ACC112 (cell line): ENCODE data around the gene SH2D5.

Experiments used
- H2AFZ ChIP-seq: fragments of 200-600 bp; sonication (generic); one replicate; pipeline ENCODE4 v1.6.0; 2017; ENCODE audit warnings: antibody characterized with exemption, low read length; ENCODE audit not compliant: unreplicated experiment
- H3K27ac ChIP-seq: fragments of 200-600 bp; sonication (generic); 2 replicates; pipeline ENCODE4 v1.5.1; 2014; ENCODE audit warnings: low read depth, mild to moderate bottlenecking, antibody characterized with exemption, low read length, moderate library complexity
- H3K27me3 ChIP-seq: fragments of 200-600 bp; sonication (generic); 2 replicates; pipeline ENCODE4 v1.6.1; 2014; ENCODE audit warnings: mild to moderate bottlenecking, antibody characterized with exemption, low read length, moderate library complexity, mixed read lengths; ENCODE audit not compliant: insufficient read depth
- H3K36me3 ChIP-seq: fragments of 200-600 bp; sonication (generic); 2 replicates; pipeline ENCODE4 v1.6.1; 2016; ENCODE audit warnings: mild to moderate bottlenecking, antibody characterized with exemption, low read length, moderate library complexity, mixed read lengths; ENCODE audit not compliant: insufficient read depth
- H3K4me1 ChIP-seq: fragments of 200-600 bp; sonication (generic); one replicate; pipeline ENCODE4 v1.6.1; 2016; ENCODE audit warnings: low read length, mixed read lengths; ENCODE audit not compliant: insufficient read depth, unreplicated experiment, control insufficient read depth
- H3K4me3 ChIP-seq: fragments of 200-600 bp; sonication (generic); 2 replicates; pipeline ENCODE4 v1.5.1; 2014; ENCODE audit warnings: mild to moderate bottlenecking, low read depth, low read length
- H3K79me2 ChIP-seq: fragments of 200-600 bp; sonication (generic); one replicate; pipeline ENCODE4 v1.6.0; 2016; ENCODE audit warnings: low read length; ENCODE audit not compliant: control insufficient read depth, unreplicated experiment, insufficient read depth

SH2D5 gene

DNA sequence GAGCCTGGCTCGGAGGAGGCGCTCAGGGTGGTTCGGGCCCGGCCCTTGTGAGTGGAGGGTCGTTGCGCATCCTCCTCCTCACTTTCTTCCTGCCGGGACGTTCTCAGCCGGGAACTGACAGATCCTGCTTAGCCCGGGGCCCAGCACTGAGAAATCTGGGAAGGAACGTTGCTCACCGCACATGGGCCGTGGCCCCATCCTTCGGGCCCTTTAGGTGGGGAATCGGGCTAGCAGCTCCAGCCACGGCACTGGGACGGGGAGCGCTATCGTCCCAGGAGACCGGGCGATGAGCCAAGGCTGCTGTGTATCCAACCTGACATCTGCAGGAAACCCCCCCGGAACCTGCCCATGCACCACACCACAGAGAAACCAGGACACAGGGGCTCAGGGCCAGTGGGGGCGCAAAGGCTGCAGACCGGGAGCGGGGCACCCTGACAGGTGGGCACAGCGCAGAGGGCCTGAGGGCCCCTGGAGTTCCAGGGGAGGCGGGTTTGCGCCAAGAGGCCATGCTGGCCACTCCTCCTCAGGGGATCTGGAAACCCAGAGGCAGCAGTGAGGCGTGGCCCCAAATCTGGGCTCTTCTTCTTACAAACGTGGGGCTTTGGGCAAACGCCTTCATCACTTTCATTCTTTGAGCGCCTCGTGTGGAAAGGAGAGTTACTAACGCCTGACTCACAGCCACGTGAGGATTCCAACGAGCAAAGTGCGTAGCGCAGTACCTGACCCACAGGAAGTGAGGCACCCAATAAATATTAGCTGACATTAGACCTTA, at the start of gene SH2D5:
Gene SH2D5, minus strand, starts transcription at position 116 of the 772 bp plus-strand sequence. CDS start 4,659 bp downstream, outside the sequence.
- Histone ChIP-seq H3K4me1 (peaks cover 13% of the 10 kb centered on the region), H3K36me3 (peaks cover 8% of the 10 kb centered on the region; the same call in 1 of the 2 replicates), H3K27me3 (peaks cover 5% of the 10 kb centered on the region; the same call in 1 of the 2 replicates), H3K4me3 (peak within 1 kb of the TSS; percentile 74), H3K27ac (peak within 1 kb of the TSS; percentile 82), H3K79me2 (no peaks in the 10 kb centered on the region), H2AFZ (peak within 1 kb of the TSS; percentile 2)

DNA sequence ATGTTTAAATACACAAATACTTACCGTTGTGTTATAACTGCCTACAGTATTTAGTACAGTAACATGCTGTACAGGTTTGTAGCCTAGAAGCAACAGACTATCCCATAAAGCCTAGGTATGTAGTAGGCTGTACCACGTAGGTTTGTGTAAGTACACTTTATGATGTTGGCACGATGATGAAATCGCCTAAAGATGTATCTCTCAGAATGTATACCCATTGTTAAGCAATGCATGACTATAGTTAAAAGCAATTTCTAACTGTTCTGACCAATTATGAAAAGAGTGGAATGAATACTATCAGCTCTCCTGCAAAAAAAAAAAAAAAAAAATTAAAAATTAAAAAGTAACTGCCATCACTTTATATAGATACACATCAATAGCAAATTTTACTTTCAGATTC, 43.2 kb upstream of the SH2D5 start:
- Histone ChIP-seq H2AFZ (no peak overlapping the region), H3K4me3 (no peak overlapping the region), H3K79me2 (peaks cover 76% of the 10 kb centered on the region), H3K36me3 (peaks cover 78% of the 10 kb centered on the region), H3K4me1 (peaks cover 8% of the 10 kb centered on the region), H3K27ac (no peak overlapping the region), H3K27me3 (no peaks in the 10 kb centered on the region)

DNA sequence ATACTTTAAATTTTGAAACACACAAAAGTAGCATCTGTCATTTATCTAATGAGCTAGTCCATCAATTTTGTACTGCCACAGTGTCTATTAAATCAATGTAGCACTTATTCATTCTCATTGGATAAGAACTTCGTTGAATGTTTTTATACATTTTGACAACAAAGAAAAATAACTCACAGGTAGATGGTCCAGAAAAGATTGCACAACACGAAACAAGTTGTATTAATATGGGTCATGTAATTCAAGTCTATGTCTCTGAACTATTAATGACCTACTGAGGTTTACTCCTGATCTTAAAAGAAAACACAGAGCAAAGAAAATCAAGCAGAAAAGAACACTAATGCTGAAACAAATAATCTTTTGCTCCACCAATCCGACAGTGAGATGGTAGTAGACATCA, 39.3 kb upstream of the SH2D5 start:
- no peak overlapping the region for H3K4me3 ChIP-seq
- H3K36me3 ChIP-seq, result peaks cover 74% of the 10 kb centered on the region
- peaks cover 44% of the 10 kb centered on the region for H3K79me2 ChIP-seq
- no peaks in the 10 kb centered on the region for H3K27me3 ChIP-seq
- no peak overlapping the region for H2AFZ ChIP-seq
- peaks cover 8% of the 10 kb centered on the region for H3K4me1 ChIP-seq
- no peak overlapping the region for H3K27ac ChIP-seq

DNA sequence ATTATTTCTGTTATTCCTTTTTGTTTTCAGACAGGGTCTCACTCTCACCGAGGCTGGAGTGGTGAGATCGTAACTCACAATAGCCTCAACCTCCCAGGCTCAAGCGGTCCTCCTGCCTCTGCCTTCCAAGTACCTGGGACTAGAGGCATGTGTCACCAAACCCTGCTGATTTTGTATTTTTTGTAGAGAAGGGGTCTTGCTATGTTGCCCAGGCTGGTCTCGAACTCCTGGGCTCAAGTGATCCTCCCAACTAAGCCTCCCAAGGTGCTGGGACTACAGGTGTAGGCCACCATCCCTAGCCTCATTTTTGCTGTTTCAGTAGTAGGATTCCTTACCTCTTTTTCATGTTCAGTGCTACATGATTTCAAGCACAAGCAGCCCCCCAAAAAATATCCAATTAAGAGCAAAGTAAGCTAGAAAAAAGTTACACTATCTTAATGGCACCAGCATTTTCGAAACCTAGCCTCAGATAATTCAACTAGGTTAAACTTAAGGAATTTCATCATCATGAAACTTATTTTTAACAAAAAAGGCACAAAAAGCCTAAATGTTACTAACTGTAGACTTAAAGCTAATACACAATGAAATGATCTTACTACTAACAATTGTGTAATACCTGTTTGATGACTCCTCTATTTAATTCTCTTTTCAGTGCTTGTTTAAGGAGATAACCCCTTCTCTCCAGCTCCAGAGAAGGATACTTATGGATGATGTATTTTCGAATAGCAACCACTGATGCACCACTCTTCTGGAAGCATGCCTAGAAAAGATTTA, 38.0 kb upstream of the SH2D5 start:
- peaks cover 33% of the 10 kb centered on the region for H3K79me2 ChIP-seq
- H3K27me3 ChIP-seq, result no peaks in the 10 kb centered on the region
- H3K4me1 ChIP-seq, result no peaks in the 10 kb centered on the region
- H3K27ac ChIP-seq, result no peak overlapping the region
- no peak overlapping the region for H2AFZ ChIP-seq
- H3K4me3 ChIP-seq, result no peak overlapping the region
- H3K36me3 ChIP-seq, result peaks cover 62% of the 10 kb centered on the region

DNA sequence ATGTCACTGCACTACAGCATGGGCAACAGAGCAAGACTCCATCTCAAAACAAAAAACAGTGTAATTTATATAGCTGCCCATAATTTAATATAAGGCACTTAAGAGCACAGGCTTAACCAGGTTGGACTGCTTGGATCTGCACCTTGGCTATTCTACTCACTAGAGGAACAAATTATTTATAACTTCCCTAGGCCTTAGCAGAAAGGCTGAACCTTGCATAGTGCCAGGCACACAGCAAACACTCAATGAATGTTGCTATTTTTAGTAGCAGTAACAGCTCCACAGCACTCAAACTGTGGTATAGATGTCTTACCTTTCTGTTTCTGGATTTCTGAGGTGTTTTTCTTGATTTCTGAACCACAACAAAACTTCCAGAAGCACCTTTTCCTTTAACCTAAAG, 34.8 kb upstream of the SH2D5 start:
- Histone ChIP-seq H3K79me2 (peaks cover 18% of the 10 kb centered on the region), H3K27me3 (no peaks in the 10 kb centered on the region), H3K4me3 (no peak overlapping the region), H3K4me1 (no peaks in the 10 kb centered on the region), H2AFZ (no peak overlapping the region), H3K36me3 (peaks cover 63% of the 10 kb centered on the region), H3K27ac (no peak overlapping the region)

DNA sequence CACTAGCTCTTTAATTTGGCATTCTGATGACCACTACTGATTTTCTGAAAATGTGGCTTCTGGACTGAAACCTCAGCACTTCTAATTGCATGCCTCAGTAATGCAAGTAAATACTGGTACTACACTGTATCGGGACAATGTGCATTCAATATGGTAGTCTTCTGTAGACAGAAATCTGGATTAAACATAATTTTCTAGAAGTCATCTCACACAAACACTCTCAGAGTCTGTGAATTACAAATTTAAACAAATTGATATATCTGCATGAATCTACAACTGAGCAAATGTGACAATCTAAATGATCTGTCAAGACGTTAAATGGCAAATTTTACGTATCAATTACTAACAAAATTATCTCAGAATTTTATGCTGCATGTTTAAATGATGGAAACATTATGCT, 30.9 kb upstream of the SH2D5 start:
- Histone ChIP-seq H3K4me1 (no peaks in the 10 kb centered on the region), H2AFZ (no peak overlapping the region), H3K4me3 (no peak overlapping the region), H3K36me3 (peaks cover 61% of the 10 kb centered on the region), H3K79me2 (peaks cover 5% of the 10 kb centered on the region), H3K27me3 (no peaks in the 10 kb centered on the region), H3K27ac (no peak overlapping the region)

DNA sequence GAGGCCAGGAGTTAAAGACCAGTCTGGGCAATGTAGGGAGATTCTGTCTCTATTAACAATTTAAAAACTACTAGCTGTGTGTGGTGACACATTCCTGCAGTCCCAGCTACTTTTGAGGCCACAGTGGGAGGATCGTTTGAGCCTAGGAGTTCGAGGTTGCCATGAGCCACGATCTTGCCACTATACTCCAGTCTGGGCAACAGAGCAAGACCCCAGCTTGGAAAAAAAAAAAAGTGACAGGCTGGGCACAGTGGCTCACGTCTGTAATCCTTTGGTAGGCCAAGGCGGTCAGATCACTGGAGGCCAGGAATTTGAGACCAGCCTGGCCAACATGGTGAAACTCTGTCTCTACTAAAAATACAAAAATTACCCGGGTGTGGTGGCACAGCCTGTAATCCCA, 27.8 kb upstream of the SH2D5 start:
- Histone ChIP-seq H3K27ac (no peak overlapping the region), H3K4me3 (no peak overlapping the region), H3K79me2 (peaks cover 5% of the 10 kb centered on the region), H3K4me1 (no peaks in the 10 kb centered on the region), H2AFZ (no peak overlapping the region), H3K36me3 (peaks cover 67% of the 10 kb centered on the region), H3K27me3 (no peaks in the 10 kb centered on the region)

DNA sequence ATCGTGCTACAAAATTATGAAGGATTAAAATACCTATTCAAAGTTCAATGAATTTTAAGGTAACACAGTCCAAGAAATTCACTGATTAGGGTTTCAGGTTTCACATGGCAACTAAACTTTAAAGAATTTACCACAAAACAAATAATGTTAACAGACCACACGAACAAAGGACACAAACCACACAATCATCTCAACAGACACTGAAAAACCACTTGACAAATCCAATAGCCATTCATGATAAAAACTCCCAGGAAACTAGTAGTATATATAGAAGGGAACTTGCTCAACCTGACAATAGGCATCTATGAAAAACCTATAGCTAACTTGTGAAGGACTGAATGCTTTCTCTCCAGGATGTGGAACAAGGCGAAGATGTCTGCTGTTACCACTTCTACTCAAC, 21.1 kb upstream of the SH2D5 start:
- Histone ChIP-seq H3K79me2 (peaks cover 4% of the 10 kb centered on the region), H2AFZ (no peak overlapping the region)

DNA sequence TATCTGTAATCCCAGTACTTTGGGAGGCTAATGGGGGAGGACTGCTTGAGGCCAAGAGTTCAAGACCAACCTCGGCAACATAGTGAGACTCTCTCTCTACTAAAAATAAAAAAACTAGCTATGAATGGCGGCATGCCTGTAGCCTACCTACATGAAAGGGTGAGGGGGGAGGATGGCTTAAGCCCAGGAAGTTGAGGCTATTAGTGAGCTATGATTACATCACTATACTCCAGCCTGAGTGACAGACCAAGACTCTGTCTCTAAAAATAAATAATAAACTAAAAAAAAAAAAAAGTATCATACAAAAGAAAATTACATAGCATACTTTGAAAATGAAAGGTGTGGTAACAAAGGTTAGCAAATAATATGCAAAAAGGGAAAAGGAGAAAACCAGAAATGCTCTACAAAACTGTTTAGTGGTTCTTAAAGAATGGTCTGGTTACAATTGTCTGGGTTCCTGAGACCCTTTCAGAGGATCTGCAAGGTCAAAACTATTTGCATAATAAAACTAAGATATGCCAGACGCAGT, 19.0 kb upstream of the SH2D5 start:
- Histone ChIP-seq H3K36me3 (peaks cover 40% of the 10 kb centered on the region), H3K4me3 (no peak overlapping the region), H3K27me3 (no peaks in the 10 kb centered on the region), H3K79me2 (peaks cover 4% of the 10 kb centered on the region), H3K27ac (no peak overlapping the region), H2AFZ (no peak overlapping the region), H3K4me1 (no peaks in the 10 kb centered on the region)

More for the DNA sequence above, 21.1 kb upstream of the SH2D5 start:
- Histone ChIP-seq H3K4me1 (no peaks in the 10 kb centered on the region), H3K4me3 (no peak overlapping the region), H3K27me3 (no peaks in the 10 kb centered on the region), H3K36me3 (peaks cover 39% of the 10 kb centered on the region), H3K27ac (0 out of 2 replicates have a peak overlapping the region, but pooled peaks have one; percentile 1)

DNA sequence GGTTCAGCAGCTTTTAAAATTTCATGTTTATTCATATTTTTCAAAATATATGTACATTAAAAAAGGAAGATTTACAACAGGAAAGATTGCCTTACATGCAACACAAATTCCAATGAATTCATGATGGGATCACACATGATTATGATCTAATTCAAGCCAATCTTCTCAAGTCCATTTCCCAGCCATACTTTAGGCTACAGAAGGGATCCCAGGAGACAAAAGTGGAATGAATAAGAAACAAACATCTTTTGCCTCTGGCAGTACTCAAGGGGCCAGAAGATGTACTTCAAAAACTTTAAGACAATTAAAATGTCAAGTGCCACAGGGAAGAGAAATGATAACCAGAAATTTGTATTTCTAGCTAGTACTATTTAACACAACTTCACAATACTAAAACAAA, 10.2 kb upstream of the SH2D5 start:
- Histone ChIP-seq H3K4me3 (no peak overlapping the region), H3K27ac (peak overlapping the region; percentile 26), H3K27me3 (no peaks in the 10 kb centered on the region), H3K79me2 (no peaks in the 10 kb centered on the region), H2AFZ (no peak overlapping the region), H3K36me3 (peaks cover 55% of the 10 kb centered on the region), H3K4me1 (peaks cover 26% of the 10 kb centered on the region)
